CD1c-positive myeloid dendritic cell (primary cell): Measurements from ENCODE around the gene PRICKLE2.

ENCODE experiments used
- DNase-seq: peaks from one replicate; pipeline ENCODE4 v3.0.0-alpha.2; 2016; ENCODE audit errors: extremely low spot score

PRICKLE2 gene

DNA sequence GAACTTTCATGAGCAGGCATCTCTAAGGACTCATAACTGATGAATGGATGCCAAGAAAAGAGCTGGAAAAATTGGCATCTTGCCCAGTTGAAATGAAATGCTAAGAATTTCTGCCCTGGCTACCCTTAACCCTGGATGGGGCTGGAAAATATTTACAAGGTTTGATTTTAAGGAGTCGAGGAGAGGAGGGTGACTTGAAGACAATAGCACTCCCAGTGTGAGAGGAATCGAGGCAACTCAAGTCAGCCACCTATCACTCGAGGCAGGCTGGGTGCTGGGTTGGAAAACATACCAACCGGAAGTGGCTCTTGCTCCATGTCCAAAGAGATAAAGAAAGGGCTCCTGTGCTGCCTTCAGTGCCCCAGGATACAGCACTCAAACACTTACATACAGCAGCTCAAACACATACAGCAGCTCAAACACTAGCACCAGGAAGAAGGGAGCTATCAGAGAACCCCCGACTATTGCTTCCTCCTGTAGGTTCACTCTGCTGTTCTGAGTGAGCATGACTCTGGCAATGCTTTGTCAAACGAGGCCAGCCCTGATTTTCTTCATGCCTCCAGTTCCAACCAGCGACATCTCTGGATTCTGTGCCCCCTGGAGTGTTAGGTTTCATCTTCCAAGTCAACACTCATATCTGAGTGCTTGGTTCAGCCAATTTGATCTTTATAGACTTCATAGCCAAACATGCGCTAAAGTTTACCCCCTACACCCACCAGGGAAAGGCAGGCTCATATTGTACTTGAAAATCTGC is 4.9 kb downstream of the PRICKLE2 start:
- DNase-seq, result no peak

DNA sequence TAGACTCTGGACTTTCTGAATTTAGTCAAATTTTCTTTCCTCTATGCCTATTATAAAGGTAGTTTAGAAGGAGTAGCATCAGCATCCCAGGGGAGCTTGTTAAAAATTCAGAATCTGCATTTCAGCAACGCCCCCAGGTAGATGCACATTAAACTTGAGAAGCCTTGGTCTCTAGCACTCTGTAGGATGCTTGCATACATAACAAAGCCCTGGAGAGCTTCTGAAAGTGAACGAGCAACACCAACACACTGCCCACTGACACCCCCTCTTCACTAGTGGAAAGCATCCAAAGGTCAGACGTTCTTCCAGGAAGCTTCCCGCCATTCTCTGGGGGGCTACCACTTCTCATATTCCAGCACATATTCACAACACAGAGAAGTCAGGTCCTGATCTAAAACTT is 6.5 kb downstream of the PRICKLE2 start:
- DNase-seq, result no peak

DNA sequence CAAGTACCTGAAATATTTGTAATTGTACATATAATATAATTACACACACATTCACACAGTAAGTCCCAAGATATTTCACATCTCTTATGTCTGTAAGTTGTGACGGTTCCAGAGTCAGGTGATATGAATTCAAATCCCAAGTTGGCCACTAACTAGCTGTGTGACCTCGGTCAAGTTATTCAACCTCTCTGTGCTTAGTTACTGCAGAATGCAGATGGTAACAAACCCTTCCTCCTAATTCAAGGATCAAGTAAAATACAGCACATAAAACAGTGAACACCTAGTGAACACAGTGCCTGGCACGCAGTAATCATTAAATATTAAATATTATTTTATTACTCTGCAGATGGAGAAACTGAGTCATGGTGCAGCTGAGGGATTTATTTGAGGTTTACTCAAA is 6.9 kb downstream of the PRICKLE2 start:
- DNase-seq, result no peak

DNA sequence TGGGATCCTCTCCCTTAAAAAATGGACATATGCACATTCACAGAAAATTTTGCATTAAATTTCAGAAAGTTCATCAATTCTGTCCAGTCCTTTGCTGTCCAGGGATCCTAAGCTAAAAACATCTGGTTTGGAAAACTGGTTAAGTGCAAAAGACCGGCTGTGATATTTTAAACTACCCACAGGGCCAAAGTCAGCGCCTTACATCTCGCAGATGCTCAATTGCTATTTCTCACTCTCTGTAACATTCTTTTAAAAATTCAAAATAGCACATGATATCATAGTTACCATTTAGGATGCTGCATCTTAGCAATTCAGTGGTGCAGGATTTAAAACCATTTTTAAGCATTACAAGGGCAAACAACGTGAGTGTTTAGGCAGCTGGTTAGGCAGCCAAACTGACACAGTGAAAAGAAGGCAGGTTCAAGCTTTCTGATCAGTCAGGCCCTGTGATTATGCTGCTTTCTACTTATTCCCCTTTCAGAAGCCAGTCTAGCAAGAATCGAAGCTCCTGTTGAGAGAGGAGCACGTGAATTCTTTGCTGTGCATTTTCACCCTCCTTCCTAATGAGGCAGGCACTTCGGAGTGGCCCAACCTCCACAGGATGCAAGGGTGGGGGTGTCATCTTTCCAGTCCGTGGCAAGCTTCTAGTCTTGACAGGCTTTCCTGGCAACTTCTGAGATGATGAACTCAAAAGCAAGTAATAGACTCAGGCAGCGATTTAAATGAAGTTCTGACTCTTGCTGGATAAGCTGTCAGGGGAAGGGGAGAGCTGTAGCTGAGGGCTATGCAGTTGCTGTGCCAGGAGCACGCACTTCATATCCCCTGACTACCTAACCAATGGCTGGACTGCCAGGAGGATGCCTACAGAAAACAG is 8.8 kb downstream of the PRICKLE2 start:
- no peak for DNase-seq

DNA sequence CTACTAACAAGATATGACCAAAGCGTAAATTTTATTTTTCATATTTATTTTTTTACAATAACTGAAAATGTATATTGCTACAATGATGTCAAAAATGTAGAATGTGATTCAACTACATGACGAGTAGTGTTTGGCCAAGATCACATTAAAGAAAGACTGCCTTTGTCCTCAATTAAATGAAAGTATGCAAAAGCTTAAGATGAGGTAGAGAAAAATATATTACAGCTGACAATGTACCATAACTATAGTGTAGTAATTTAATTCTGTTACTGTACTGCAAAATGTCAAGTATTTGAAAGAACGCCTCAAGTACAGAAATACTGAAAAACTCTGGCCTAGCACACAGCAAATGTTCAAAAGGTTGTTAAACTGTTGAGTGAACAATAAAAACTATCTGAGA is 9.7 kb downstream of the PRICKLE2 start:
- DNase-seq, result no peak

DNA sequence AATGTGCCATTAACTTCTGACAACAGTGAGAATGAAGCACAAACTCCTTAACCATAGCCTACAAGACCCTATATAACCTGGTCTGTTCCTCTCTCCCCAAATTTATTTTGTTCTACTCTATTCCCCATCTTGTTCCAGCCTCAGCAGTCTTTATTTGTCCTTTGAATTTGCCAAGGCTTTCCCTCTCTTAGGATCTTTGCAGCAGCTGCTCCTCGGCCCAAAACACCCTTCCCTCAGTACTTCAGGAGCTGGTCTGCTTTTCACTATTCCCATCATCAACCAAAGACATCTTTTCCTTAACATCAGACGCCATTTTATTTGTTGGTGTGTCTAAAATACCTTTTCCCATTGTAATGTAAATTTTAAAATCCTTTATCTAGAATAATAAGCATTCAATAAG is 10.2 kb downstream of the PRICKLE2 start:
- DNase-seq, result no peak

DNA sequence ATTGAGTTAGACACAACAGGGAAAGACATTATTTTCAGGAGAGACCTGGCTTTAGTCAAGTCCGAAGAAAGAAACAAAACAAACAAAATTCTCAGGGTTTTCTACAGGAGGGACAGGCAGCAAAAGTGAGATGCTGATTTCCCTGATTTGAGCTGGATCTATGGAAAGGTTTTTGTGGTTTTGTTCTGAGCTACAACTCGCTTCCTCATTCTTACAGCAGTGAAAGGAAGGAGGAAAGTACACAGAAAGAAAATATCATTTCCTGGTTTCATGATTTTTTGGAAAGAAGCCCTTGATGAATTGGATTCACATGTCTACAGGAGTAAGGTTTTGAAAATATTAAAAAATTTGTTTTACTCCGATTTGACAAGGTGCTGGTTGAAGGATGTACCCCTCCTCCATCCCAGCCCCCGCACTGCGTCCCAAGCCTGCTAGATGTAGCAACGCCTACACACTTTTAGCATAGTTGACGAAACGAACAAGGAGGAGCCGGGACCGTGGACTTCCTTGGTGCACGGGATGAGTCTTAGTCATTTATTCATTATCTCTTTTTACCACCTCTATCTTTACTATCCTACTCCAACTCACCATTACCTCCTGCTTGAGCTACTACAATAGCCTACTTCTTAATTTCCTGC is 10.8 kb downstream of the PRICKLE2 start:
- DNase-seq, result no peak

DNA sequence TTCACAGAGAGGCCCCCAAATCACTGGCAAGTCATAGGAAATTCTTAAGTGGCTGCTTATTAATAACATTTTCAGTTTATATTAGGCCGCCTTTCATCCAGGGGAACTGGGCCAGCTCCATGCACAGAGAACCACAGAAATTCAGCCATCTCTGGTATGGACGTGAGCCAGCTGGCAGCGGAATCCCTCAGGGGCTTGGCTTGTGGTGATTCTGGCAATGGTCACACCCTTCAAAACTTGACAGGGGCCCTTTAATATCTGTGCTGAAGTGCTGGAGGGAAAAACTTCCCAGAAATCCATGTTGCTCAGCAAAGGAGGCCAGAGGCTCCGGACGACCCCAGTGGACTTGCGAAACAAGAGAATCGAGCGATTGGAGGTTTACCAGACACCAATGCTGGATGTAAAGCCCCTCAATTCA is 11.3 kb downstream of the PRICKLE2 start:
- no peak for DNase-seq

DNA sequence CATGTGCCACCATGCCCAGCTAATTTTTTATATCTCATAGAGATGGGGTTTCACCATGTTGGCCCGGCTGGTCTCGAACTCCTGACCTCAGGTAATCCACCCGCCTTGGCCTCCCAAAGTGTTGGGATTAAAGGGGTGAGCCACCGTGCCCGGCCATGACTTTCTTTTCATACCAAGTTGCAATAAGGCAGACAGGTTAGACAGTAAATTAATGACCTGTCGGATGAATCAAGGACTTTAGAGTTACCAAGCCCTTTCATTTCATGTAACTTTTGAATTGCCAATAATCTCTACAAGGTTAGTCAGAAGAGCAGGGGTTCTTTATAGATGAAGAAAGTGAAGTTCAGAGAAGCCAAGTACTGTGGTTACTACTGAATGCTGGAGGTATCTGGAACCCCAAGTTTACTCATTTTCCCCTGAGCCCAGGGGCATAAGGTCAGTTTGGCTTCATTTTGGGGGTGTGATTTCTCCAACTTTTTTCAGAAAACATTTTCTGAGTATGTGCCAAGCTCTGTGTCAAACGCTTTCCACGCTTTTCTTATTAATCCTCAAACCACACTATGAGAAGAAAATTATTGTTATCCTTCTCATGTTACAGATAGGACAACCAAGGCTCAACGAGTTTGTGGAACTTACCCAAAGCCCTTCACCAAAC is 11.9 kb downstream of the PRICKLE2 start:
- no peak for DNase-seq

DNA sequence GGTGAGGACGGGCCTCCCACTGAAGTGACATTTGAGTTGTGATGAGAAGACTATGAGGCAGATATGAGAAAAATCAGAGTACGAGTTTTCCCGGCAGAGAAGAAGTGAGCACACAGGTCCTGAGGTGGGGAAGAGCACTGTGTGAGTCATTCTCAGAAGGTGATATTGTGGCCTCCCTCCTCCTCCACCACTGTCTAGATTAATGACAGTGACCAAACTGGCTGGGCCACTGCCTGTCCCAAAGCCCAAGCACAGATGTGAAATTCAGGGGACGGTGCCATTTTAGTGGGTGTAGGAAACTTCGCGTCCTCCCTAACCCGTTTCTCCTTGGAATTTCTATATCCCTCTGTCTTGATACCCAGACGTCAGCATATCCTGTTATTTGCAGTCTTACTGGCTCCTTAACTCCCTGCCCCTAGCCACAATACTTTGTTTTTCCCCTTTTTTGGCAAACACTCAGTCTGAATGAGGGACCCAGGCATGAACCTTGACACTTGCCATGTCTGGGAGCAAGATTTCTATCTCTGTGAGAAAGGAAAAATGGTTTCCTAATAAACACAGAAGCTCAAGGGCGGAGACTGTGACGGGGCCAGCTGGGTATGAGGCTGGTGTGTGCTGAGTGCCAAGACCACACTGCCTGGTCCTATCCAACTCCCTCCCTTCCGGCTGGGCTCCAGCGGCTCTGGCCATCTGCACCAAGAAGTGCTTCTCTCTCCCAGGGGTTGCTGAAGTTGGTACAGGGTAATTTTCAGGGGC is 15.2 kb downstream of the PRICKLE2 start:
- no peak for DNase-seq

DNA sequence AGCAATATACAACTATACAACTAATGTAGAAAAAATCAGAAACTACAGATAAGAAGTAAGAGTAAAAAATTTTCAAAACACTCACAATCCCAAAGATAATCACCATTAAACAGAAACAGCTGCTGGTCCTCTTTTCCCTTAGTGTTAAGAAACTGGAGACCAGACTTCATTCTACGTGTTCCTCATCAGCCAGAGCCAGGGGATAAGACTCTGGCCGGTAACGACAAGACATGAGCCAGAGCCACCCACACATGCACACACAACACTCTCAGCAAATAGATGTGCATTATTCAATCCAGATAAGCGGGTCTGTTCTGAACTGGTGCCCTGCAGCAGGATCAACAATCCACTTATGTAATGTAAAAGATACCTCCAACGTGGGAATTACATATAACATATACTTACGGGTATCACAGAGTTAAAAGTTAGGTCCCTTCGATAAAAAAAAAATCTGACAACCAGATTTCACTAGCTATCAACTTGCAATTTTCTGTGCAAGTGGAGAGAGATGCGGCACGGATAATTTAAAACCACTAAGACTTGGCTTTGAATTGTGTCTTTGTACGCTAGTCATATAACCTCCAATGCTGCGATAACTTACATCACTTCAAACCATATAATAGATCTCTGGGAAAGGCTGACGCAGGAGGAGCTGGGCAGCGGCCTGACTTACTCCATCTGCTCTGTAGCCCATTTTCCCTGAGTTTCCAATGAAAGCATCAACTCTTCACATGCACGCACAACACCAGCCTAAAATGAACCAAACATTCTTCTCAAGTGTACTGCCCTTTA is 17.8 kb downstream of the PRICKLE2 start:
- DNase-seq, result no peak

DNA sequence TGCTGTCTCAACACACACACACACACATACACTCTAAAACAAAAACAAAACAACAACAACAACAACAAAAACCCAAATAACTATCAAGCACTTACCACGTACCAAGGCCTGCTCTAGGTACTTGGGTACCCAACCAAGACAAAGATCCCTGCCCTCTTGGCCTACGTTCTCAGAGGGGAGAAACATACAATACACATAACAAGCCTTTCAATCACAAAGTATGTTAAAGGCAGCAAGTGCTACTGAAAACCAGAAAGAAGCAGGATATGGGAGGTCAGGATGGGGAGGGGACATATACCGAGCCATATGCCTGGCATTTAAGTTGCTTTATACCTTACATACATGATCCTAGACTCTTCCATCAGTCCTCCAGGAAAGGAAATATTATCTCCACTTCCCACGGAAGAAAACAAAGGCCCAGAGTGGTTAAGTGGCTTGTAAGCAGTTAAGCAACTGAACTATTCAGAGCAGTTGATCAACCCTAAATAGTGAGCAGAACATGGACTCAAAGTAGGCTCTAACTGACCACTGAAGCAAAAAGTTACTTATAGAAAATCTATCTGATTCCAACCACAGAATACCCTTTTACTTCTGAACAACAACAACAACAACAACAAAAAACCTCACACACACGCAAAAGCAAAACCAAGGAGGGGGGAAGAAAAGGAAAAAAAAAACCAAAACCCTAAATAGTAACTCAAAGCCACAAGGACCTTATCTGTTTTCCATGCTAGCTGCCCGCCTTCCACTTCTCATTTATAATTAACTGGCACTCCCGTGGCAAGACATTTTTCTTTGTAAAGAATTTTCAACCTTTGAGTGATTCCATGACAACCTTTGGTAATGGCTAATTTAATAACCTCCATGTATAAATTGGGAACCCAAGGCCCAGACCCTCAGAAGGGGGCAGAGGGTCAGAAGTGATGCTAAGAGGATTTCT is 21.0 kb downstream of the PRICKLE2 start:
- DNase-seq, result no peak

DNA sequence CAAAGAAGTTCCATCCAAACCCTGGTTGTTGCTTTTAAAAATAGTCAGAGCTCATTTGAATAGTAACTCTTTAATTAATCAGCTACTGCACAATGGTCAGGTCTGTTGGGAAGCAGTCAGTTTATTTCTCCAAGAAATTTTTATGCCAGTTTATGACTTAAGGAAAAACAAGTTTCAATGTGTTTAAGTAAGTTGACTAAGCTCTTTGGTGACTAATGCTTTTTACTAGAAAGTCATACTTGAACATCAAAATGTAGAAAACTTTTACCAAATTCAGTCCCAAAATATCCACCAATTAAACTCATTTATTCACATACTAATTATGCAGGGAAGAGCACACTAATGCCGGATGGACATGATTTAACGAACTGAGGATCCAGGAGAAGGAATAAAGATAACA is 22.1 kb downstream of the PRICKLE2 start:
- no peak for DNase-seq

DNA sequence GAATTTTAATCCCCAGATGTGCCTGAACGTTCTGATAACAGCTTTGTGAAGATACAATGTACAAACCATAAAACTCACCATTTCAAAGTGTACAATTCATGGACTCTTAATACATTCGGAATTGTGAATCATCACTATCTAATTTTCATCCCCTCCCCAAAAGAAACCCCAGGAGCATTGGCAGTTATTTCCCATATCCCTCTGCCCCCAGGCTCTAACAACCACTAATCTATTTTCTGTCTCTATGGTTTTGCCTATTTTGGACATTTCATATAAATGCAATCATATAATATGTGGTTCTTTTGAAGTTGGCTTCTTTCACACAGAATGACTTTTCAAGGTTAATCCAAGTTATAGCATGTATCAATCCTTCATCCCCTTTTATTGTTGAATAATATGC is 25.3 kb downstream of the PRICKLE2 start:
- DNase-seq, result no peak

DNA sequence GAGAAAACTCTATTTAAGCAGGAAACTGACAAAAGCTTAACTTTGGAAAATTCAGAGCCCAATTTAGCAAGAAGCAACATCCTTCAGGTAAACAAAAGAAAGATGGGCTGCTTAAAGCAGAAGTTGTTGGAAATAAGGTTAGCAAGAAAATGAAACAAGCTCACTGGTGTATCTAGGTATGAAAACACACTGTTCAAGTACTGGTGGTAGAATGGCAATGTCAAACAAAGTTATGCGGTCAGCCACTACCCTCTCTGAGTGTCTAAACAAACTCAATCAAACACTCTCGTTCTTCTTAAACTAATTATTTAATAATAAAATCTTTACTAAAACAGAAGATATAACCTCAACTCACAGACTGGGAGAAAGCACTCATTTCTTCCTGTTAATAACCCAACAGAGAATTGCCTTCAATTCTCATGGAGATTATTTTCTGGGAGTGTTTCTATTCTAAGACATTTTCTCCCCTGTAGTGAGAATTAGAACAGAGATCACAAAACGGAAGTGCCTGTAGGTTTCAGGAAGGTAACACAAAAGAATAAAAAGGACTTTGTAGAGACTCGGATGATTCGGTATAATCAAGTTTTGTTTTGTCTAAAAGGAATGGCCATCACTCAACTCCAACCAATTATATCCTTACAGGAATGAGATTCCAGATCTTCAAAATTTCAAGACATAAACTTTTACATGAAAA is 28.9 kb downstream of the PRICKLE2 start:
- DNase-seq, result no peak

DNA sequence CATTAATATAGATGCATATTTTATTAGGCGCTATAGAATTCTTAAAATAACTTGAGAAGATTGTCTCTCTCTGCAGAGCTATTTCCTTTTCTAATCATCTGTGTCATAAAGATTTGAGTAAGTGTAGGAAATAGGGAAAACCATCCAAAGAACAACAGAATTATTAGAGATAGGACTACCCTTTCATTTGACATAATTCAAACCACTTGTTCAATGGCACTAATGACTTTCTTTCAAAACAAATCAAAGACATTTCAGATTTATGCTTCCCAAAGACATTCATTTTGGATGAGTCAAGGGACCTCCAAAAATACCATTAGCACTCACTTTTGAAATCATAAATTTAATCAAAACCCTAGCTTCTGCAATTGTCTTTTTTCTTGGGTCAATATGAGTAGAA is 29.5 kb downstream of the PRICKLE2 start:
- DNase-seq, result no peak

DNA sequence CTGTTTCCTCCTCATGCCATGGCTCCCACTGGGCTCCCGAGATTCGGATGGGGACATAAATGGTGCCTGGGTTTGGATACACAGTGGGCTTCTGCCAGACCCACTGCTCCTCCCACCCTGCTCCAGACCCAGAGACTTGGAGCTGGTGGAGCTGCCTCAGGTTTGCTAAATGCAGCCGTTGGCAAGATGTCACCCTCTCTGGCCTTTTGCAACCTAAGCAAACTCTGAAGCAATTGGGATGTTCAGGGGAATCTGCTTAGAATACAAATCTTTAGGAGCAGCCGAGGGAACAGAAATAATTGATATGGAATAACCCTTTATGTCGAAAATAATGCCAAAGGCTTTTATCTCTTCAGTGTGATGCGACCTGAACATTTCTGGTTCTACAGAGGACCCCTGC is 33.4 kb downstream of the PRICKLE2 start:
- no peak for DNase-seq

DNA sequence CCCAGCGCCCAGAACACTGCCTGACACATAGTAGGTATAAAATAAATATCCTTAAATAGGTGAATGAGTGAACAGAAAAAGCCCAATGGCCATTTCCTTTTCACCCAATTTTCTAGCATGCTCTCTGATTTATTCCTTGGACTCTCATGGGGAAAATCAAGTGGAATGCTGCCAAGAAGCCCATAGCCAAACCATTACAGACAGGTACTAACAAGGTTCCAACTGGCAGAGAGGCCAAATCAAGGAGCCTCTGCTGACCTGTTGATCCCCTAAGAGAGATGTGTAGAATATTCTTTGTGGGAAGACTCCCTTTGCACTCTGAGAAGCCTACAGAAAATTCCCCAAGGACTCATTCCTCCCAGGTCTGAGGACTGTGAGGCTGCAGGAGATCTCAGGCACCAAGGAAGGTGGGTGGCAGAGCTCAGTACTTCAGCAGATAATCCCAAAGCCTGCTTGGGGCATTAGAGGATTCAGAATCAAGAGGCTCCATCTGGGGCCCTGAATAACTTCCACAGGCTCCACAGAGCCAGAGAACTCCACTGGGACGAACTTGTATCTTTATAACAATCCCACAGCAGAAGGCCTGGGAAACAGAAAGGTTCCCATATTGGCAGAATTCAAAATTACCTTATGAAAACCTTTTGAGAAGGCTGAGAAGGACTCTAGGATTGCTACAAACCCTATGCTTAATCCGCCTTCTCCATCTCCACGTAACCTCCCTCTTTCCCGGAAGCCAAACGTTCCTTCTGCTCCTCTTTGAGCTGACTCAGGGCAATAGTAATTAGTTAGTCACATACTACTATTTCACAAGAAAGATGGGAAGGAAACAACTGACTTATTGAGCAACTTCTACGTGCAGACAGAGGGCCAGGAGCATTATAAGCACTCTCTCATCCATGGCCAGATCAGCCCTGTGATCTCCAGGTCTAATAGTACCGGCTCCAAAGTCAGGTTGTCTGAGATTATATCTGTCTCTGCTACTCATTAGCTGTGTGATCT is 34.5 kb downstream of the PRICKLE2 start:
- no peak for DNase-seq
